KOPT-K1 (cell line): ENCODE data around the gene LHFPL6.

ENCODE experiments used
- H3K27ac ChIP-seq: fragments of 200-600 bp; sonication (generic); 2 replicates; pipeline ENCODE4 v1.5.1; 2016; ENCODE audit warnings: antibody characterized with exemption, mild to moderate bottlenecking, low read depth, low read length; ENCODE audit not compliant: poor library complexity, severe bottlenecking
- H3K36me3 ChIP-seq: fragments of 200-600 bp; sonication (generic); 2 replicates; pipeline ENCODE4 v1.5.1; 2017; ENCODE audit warnings: antibody characterized with exemption, mild to moderate bottlenecking, low read length, moderate library complexity; ENCODE audit not compliant: insufficient read depth
- H3K9me3 ChIP-seq: fragments of 200-600 bp; sonication (generic); 2 replicates; pipeline ENCODE4 v1.5.1; 2017; ENCODE audit warnings: antibody characterized with exemption, low read length, mild to moderate bottlenecking; ENCODE audit not compliant: insufficient read depth, poor library complexity, severe bottlenecking

The LHFPL6 gene

GRCh38 chr13:39401756-39402155 lies 201.2 kb downstream of the LHFPL6 start:
- no peaks in the 10 kb centered on the region for H3K36me3 ChIP-seq
- H3K9me3 ChIP-seq: no peaks in the 10 kb centered on the region
- no peak overlapping the region for H3K27ac ChIP-seq

GRCh38 chr13:39401046-39401705 lies 201.8 kb downstream of the LHFPL6 start:
- H3K36me3 ChIP-seq: no peaks in the 10 kb centered on the region
- no peak overlapping the region for H3K27ac ChIP-seq
- no peaks in the 10 kb centered on the region for H3K9me3 ChIP-seq

- H3K9me3 ChIP-seq: no peaks in the 10 kb centered on the region
- no peaks in the 10 kb centered on the region for H3K36me3 ChIP-seq
Measured at GRCh38 chr13:39399102-39399501, 203.9 kb downstream of the LHFPL6 start.

GRCh38 chr13:39397896-39398265 lies 205.1 kb downstream of the LHFPL6 start:
- Histone ChIP-seq H3K36me3 (no peaks in the 10 kb centered on the region), H3K9me3 (no peaks in the 10 kb centered on the region), H3K27ac (no peak overlapping the region)

More at GRCh38 chr13:39399102-39399501, 203.9 kb downstream of the LHFPL6 start:
- no peak overlapping the region for H3K27ac ChIP-seq

GRCh38 chr13:39397226-39397895 lies 205.6 kb downstream of the LHFPL6 start:
- no peaks in the 10 kb centered on the region for H3K36me3 ChIP-seq
- H3K9me3 ChIP-seq: no peaks in the 10 kb centered on the region
- H3K27ac ChIP-seq: no peak overlapping the region

- H3K36me3 ChIP-seq: no peaks in the 10 kb centered on the region
- no peaks in the 10 kb centered on the region for H3K9me3 ChIP-seq
Measured at GRCh38 chr13:39394796-39395678, 208.0 kb downstream of the LHFPL6 start.

GRCh38 chr13:39391761-39392160 lies 211.2 kb downstream of the LHFPL6 start:
- H3K9me3 ChIP-seq: no peaks in the 10 kb centered on the region
- no peak overlapping the region for H3K27ac ChIP-seq
- H3K36me3 ChIP-seq: no peaks in the 10 kb centered on the region

More at GRCh38 chr13:39394796-39395678, 208.0 kb downstream of the LHFPL6 start:
- H3K27ac ChIP-seq: no peak overlapping the region

GRCh38 chr13:39389013-39389412 lies 214.0 kb downstream of the LHFPL6 start:
- no peak overlapping the region for H3K27ac ChIP-seq

GRCh38 chr13:39385621-39386231 lies 217.3 kb downstream of the LHFPL6 start:
- Histone ChIP-seq H3K36me3 (no peaks in the 10 kb centered on the region), H3K9me3 (no peaks in the 10 kb centered on the region), H3K27ac (no peak overlapping the region)

More at GRCh38 chr13:39389013-39389412, 214.0 kb downstream of the LHFPL6 start:
- Histone ChIP-seq H3K9me3 (no peaks in the 10 kb centered on the region), H3K36me3 (no peaks in the 10 kb centered on the region)

GRCh38 chr13:39385154-39385553 lies 217.8 kb downstream of the LHFPL6 start:
- Histone ChIP-seq H3K27ac (no peak overlapping the region), H3K9me3 (no peaks in the 10 kb centered on the region), H3K36me3 (no peaks in the 10 kb centered on the region)

GRCh38 chr13:39381456-39381855 lies 221.5 kb downstream of the LHFPL6 start:
- Histone ChIP-seq H3K27ac (no peak overlapping the region), H3K36me3 (no peaks in the 10 kb centered on the region), H3K9me3 (no peaks in the 10 kb centered on the region)

- Histone ChIP-seq H3K27ac (no peak overlapping the region), H3K9me3 (no peaks in the 10 kb centered on the region)
Measured at GRCh38 chr13:39379667-39380655, 223.0 kb downstream of the LHFPL6 start.

GRCh38 chr13:39379118-39379517 lies 223.9 kb downstream of the LHFPL6 start:
- H3K9me3 ChIP-seq: no peaks in the 10 kb centered on the region
- no peak overlapping the region for H3K27ac ChIP-seq
- no peaks in the 10 kb centered on the region for H3K36me3 ChIP-seq

More at GRCh38 chr13:39379667-39380655, 223.0 kb downstream of the LHFPL6 start:
- no peaks in the 10 kb centered on the region for H3K36me3 ChIP-seq

GRCh38 chr13:39378306-39378705 lies 224.7 kb downstream of the LHFPL6 start:
- no peaks in the 10 kb centered on the region for H3K9me3 ChIP-seq
- no peak overlapping the region for H3K27ac ChIP-seq

More at GRCh38 chr13:39378306-39378705, 224.7 kb downstream of the LHFPL6 start:
- H3K36me3 ChIP-seq: no peaks in the 10 kb centered on the region
